22Rv1 (cell line): Measurements from ENCODE around the gene EYA2.

Source experiments
- CTCF ChIP-seq: fragments of 450-650 bp; IDR thresholded peaks from 2 replicates; pipeline ENCODE4 v1.5.1; 2017; ENCODE audit warnings: mild to moderate bottlenecking
- ZFX ChIP-seq: fragments of 450-650 bp; IDR thresholded peaks from 2 replicates; pipeline ENCODE4 v1.6.1; 2017; ENCODE audit warnings: antibody characterized with exemption, borderline replicate concordance

GRCh38 chr20:47188540-47188939, 293.9 kb downstream of the EYA2 start:
- TF ChIP-seq ZFX = no peak
- TF ChIP-seq CTCF = no peak
